NK-92 treated with Interleukin-12 subunit alpha and Interleukin-12 subunit beta, amount 100 ng/mL, for 24 hours (cell line): Measurements from ENCODE around the gene LYPD6.

Source experiments
- DNase-seq: peaks from one replicate; lab custom pipeline; 2025; lab: John Stamatoyannopoulos, UW

Gene LYPD6

DNA sequence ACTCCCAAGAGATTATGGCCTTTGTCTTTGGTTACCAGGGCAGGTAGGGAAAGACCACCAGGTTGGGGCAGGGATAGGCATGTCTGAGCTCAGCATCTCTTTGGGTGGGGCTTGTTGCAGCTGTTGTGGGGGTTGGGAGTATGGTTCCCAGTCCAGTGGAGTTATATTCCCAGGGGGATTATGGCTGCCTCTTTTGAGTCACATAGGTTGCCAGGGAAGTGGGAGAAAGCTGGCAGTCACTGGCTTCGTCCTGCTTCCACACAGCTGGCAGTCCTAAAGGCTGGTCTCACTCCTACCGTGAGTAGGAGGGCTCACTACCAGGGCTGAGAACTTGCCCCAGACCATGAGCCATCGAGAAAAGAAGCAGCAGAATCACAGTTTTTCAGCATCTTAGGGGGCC lies 79.1 kb downstream of the LYPD6 start:
- DNase-seq: no peak

- DNase-seq: no peak
Measured at GRCh38 chr2:149410701-149411484, 80.5 kb downstream of the LYPD6 start.

GRCh38 chr2:149413487-149413886 lies 83.1 kb downstream of the LYPD6 start:
- DNase-seq: no peak

DNA sequence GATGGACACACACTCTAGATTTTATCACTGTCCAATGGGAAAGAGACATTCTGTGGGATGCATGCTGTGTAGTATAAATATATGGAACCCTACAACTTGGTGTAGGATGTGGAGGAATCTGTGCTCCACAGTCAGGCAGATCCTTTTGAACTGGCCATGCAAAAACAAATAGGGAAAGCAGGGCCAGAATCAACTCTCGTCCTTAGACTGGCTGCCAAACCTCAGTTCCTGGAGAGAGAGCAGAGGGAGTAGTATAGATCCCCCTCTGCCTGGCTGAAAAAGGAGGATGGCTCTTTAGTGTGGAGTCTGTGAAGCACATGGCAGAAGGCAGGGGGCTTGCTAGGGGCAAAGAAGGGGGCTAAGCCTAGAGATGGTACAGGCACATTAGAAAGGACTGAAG lies 84.7 kb downstream of the LYPD6 start:
- no peak for DNase-seq

- no peak for DNase-seq
Measured at GRCh38 chr2:149418065-149418464, 87.7 kb downstream of the LYPD6 start.

DNA sequence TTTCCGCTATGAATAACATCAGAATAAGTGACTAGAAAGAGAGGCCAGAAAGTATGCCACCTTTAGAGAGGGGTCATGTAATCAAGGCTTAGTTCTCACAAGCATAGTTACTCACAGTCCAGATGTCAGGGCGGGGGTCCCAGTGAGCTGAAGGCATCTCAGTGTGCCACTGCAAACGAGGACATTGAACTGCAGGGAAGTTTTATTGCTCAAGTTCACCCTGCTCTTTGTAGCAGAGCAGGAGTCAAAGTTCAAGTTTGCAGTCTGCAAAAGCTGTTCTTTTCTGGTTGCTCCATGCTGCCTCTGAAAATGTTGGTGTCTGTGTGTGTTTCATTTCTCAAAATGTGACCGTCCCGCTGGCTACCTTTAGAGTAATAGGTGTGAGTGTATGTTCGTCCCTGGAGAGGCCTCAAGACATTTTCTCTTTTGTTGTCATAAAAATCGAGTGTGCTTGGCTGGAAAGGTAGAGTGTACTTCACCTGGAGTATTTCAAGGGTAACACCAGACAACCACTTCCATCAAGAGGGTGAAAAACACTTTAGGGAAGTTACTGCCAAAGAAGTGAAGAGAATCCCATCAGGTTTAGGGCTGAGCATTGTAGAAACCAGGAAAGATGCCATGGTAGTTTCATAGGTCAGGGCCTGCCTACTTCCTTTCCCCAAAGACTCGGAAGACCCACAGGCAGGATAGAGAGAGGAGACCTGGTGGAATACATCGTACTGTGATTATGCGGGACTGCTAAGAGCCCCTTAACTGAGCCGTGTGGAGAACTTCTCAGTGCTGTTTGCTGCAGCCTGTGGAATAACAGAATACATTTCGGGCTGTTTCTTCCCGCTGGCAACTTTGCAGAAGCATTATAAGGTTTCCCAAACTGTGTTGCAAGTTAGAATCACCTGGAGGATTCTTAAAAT lies 89.9 kb downstream of the LYPD6 start:
- no peak for DNase-seq

DNA sequence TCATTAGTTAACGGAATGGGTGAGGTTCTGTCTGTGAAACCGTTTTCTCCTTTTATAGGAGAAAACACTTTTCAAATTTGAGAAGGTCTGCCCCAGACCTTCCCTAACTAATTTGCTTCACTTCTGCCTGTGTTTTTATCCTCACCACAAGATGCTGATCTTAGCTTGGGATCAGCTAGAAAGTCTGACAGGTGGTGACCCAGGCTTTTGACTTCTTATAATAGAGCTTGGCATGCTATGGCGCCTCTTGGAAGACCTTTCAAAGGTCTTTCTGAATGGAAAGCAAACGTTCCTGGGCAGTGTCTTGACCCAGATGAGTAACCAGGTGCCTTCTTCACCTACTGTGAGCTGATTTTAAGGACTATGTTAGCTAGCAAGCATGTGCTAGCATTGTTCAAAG lies 91.4 kb downstream of the LYPD6 start:
- DNase-seq: no peak

DNA sequence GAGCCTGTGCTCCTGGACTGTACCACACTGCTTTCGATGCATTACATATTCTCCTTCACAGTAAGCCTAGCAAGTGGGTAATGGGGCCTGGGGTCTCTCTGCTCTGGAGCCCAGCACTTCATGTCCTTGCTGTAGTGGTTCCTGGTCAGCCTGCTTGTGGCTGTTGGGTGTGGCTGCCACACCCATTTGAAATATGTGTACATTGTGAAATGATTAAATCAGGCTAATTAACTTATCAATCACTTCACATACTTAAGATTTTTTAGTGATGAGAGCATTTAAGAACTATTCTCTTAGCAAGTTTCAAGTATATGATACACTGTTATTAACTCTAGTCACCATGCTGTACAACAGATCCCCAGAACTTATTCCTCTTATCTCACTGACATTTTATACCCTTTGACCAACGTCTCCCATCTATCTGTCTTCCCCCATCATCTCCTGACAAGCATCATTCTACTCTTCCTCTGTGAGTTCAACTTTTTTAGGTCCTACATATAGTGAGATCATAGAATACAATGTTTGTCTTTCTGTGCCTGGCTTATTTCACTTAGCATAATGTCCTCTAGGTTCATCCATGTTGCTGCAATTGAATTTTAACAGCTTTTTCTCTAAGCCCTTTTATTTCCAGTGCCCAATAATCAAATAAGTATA lies 92.1 kb downstream of the LYPD6 start:
- DNase-seq: no peak

DNA sequence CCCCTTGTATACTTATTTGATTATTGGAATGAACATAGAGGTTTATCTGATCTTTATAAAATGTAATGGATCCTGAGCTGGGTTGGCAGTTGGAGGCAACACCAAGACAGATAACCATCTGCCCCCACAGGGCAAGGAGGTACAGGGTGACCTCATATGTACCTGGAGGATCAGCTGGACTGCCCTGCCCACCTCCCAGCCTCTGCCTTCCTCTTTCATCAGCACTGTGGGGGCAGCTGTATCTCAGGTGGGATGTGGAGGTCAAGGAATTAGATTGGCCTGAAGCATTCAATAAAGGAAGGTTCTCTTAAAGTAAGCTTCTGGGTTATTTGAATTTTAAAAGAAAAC lies 92.6 kb downstream of the LYPD6 start:
- no peak for DNase-seq

DNA sequence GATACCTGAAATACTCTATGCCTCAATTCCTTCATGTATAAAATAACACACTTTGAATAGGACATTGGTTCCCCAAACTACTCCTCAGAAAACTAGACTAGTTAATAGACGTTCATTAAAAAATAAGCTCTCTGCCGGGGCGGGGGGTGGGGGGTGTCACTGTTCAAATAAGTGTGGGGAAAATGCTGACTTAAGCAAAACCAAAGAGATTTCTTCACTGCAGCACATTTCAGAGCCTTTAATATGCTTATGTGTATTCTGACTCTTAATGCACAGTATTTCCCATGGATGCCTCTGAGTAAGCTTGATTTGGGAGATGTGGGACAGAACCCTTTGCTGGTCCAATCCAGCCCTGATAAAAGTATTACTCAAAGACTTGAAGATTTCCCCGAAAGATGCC lies 93.2 kb downstream of the LYPD6 start:
- no peak for DNase-seq

- no peak for DNase-seq
Measured at GRCh38 chr2:149427387-149427786, 97.0 kb downstream of the LYPD6 start.

DNA sequence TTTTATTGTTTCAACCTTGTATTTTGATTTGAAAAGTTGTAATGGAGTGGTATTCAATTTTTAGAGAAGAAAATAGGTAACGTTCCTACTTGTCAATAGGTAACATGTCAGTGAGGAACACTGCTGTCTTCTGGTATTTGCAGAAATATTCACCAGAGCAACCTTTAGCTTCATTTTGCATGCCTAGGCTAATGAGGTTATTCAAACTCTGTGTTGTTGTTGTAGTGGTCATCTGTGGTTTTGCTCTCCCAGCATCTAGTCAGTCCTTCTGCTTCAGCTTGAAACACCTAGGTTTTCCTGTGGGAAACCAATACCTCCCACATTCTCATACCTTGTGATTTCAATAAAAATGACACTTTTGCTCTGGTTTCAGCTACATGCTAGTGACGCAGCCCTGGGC lies 98.4 kb downstream of the LYPD6 start:
- DNase-seq: no peak

DNA sequence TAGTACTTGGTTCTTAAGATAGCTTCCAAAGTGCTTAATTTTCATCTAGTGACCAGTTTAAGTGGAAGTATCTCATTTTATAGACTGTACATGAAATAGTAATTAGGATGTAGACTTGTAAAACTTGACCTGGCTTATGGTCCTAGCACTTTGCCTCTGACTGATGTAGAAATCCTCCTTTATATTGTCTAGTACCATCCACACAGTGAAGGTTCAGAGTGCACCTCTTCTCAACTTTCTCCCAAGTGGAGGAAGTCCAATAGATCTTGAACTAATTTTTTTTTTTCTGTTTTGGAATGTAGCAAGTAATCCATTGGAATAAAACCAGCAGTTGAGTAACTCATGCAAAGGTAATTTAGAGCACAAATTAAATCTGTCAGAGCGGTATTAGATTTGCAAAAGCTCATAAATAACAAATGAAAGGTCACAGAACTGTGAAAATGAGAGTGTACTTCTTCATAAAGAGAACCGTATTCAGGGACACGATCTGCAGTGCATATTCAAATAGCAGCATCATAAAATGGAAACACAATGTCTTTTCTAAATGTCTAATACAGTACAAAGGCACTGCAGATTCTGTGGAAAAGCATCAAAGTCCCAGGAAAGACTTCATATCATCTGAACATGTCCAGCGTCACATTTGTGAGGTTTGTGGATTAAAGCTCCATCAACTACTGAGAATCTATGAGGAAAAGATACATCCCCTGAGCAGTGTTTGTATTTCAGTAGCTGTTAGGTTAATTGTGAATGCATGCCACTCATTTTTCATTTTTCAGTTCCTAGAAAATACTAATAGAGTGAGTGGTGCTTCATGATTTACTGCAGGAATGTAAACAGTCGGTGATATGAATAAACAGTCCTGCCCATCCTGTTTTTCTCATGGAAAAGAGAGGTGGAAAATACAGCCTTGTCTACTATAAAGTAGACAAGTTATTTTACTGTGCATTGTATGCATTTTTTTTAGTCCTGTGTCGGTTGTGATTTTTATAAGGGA lies 100.7 kb downstream of the LYPD6 start:
- no peak for DNase-seq

DNA sequence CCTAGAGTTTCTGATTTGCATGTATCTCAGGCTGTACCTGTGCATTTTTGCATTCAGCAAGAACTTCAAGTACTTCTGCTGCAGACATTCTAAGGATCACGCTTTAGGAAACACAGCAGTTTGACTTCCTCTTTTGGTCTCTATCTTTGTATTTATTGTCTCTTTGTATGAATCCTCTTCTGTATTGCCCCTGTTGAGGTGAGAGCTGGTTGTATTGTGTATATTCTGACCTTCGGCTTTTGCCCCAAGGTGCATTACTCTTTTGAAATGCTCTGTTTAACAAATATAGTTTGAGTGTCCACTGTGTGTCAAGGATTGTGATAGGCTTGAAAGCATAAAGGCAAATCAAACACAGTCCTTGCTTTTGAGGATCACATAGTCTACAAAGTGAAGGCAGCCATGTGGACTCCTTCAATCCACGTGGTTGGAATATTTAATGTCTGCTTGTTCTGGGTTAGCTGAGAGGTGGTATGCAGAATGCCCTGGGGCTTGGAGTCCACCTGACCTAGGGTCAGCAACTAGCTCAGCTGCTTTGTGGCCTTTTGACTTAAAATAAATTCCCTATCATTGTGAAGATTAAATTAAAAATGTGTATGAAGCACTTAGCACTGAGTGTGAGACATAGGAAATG lies 108.1 kb downstream of the LYPD6 start:
- DNase-seq: no peak

GRCh38 chr2:149441255-149441654 lies 110.9 kb downstream of the LYPD6 start:
- no peak for DNase-seq

DNA sequence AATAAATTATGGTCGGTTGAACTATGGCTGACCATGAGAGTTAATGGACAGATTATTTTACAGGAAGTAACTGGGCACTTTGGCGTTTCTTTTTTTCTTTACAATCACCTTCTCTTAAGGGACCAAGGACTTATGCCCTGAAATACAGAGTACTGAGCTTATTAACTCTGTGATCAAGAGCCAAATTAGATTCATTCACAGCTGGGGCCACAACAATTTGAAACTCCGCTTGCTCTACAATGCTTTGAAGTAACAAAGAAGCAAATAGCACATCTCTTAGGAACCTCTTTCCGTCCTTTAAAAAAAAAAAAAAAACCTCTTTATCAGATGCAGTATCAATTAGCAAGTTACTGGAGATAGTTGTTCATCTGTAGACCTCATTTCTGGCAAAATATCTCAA lies 112.0 kb downstream of the LYPD6 start:
- DNase-seq: no peak

GRCh38 chr2:149443150-149443549 lies 112.8 kb downstream of the LYPD6 start:
- DNase-seq: no peak

- no peak for DNase-seq
Measured at GRCh38 chr2:149446748-149447147, 116.4 kb downstream of the LYPD6 start.

DNA sequence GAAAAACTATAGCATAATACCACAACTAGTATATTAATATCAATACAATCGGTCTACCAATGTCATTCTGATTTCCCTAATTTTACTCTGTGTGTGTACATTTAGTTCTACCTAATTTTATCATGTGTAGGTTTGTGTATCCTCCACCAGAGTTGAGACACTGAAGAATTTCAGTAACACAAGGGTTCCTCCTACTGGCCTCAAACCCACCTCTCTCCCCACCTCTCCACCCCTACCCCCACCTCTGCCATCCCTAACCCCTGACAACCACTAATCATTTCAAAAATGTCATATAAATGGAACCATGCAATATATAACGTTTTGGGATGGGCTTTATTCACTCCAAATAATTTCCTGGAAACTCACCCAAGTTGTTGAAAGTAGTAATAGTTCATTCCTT lies 117.9 kb downstream of the LYPD6 start:
- no peak for DNase-seq

DNA sequence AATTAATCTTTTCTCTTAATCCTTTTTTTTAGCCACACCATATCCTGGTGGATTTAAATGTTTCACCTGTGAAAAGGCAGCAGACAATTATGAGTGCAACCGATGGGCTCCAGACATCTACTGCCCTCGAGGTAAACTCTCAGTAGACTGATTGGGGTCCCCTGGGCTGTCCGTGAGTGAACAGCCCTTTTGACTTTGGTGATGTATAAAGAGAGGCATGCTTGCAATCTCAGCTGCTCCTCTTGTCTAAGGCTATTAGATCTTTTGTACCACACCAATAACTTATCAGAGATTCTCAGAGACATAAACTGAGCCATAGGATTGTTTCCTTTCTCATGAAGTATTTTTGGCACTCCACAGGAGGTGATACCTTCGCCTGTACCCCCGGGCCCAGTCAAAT lies 118.6 kb downstream of the LYPD6 start:
- DNase-seq: no peak
